HG02588 (cell line): ENCODE results near the gene ARHGEF2.

Experiments used
- ATAC-seq: cut with Tn5 transposase; IDR thresholded peaks from one replicate; pipeline ENCODE4 v1.9.1; 2021; ENCODE audit warnings: mild to moderate bottlenecking, moderate library complexity; ENCODE audit not compliant: unreplicated experiment

Gene ARHGEF2

DNA sequence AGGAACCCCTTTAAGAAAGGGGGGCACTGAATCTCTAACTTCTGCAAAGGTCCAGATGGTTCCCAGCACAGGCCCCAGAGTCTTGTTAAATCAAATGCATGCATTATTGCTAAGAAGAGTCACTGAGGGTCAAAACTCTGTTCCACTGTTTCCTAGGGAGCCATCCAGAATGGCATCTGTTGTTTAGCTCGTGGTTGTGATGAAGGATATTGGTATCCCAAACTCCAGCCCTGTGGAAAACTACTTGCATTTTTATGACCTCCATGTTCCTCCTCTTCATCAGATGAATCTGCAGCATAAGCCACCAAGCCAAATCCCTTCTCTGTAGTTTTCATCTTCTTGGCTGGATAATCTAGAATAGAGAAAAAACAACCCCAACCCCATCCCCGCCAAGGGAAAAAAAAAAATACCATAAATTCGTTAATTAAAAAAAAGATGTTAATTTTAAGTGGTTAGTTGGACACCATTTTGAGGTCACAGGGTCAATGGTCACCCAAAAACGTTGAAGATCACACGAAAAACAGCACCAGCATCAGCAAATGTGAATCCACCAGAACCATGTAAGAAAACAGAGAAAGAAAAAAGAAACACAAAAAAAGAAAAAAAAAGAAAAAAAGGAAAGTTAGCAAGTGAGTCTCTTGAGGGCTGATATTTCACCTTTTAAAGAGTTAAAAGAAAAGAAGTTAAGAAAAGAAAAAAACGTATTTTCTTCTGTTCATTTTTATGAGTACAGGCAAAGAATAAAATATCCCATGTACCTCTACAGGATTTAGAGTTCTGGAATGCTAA is 64.2 kb downstream of the ARHGEF2 start:
- ATAC-seq, result no peak

DNA sequence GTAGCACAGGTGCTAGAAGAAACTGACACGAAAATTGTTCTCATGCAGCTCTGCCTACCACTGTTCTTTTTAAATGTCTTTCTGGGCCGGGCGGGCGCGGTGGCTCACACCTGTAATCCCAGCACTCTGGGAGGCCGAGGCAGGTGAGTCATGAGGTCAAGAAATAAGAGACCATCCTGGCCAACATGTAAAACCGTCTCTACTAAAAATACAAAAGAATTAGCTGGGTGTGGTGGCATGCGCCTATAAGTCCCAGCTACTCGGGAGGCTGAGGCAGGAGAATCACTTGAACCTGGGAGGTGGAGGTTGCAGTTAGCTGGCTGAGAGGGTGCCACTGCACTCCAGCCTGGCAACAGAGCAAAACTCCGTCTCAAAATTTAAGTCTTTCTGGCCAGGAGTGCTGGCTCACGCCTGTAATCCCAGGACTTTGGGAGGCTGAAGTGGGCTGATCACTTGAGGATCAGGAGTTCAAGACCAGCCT is 66.3 kb downstream of the ARHGEF2 start:
- no peak for ATAC-seq

DNA sequence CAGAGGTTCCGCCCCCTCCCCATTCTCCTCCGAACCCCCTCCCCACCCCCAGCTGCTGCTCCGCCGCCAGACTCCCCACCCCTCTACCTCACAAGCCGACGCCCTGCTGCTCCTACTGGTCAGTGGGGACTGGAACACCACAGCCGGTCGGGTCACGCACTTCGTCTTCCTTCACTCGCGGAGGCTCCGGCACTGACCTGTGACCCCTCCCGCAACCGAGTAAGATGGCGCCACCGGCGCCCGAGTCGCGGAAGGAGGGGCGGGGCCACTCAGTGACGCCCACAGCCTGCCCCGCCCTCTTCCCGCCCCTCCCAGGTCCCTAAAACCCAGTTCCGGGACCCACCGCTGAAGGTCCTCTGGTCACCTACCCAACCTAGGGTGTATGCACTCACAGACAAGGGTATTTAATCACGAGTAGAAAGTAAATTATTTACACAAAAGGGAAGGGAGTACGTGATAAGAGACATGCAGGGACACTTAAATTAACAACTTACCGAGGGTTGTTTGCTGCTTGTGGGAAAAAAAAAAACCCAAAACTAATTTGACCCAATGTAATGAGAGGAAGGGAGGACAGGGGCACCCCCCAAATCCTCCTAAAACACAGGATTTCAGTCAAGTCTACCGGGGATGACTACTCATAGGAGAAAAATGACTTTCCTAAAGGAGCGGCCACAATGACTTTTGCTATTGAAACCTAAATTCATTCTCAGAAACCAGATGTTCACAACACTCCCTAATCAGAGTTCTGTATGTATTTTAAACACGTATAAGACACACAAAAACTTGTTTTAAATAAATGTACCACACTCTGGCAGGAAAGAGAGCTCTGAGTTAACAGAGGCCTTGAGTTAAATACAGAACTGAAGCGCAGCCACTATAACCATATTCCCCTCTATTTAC is 66.9 kb downstream of the ARHGEF2 start, which contains the start of gene RIT1:
Gene RIT1, minus strand, starts transcription at position 194 of the 900 bp plus-strand sequence. CDS start 588 bp downstream, outside the sequence.
- peak; percentile 77 for ATAC-seq

DNA sequence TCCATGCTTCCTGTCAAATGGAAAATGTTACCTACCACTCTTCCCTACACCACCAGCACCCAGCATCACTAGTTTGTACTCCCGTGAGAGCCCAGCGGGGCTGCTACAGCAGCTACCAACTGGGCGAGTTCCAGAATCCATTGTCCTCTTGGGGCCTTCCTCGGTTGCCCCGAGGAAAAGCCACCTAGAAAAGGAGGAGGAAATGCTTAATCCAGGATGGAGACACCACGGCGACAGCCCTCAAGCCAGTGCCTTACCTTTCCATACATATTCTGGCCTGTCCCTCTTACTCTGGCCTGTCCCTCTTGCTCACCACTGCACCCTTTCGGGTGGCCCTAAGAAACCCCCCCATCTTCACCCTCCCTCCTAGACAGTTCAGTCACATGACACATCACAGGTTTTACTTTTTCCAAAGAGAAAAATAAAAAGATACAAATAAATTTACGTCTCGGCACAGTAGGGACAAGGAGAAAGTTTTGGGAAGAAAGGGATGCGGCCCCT is 67.7 kb downstream of the ARHGEF2 start:
- ATAC-seq, result peak; percentile 40

DNA sequence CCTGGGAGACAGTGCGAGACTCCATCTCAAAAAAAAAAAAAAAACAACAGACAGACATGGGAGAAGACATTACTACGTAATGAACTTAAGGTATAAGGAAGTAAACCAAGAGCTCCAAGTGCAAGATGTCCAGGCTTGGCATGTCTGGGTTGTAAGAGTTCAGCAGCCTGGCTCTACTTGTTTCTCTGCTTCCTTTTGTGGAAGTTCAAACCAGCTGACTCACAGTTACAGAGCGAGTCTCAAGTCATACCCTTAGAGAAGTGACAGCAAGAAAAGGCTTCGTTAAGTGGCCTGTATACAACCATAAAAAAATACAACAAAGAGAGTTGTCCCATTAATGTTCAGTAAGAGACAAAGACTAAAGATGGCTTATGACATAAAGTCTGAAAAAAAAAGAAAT is 68.5 kb downstream of the ARHGEF2 start:
- ATAC-seq, result no peak

DNA sequence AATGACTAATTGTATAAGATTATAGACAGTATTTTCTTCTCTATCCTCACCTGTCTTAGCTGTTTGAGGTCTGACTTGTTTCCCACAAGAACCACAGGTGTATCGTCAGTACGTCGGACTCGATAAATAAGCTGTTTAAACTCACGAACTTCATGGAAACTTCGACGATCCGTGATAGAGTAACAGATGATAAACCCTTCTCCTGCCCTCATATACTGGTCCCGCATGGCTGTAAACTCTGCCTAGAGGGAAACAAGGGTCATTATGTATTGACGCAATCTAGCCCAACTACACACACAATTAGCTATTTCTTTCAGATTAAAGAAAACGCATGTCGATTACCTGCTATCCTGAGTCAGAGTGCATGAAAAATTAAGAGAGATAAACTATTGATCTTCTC is 74.1 kb downstream of the ARHGEF2 start:
- no peak for ATAC-seq

DNA sequence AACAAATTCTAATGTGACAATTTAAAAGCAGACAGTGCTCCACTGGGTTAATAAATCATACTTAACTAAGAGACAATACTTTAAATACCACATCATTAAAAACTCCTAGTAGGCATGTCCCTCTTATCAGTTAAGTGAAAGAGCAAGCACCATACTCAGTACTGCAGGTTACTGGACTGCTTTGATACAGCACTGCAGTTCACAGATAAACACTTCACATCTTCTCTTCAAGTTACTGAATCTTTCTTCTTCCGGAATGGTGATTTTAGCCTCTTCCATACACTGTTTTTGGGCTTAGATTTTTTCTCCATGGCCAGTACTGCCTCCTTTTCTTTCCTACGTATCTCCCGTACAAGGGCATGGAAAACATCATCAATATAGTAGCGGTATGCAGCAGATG is 78.2 kb downstream of the ARHGEF2 start:
- ATAC-seq, result no peak

DNA sequence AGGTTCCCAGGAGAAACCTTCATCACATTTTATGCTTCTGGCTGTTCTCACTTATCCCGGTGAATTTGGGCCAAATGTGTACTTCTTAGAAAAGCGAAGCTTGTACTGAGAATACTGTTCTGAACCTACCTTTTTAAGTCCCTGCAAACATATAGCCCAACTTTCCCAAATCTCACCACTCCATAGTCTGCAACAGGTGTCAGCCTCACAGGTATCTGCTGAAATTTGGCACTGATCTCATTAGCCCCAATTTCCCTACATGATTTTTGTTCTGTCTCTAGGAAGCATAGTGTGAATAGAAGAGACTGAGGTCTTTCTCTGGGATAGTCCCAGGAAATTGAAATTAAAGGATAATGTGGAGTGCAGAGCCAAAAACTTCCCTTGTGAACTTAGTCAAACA is 78.7 kb downstream of the ARHGEF2 start:
- ATAC-seq, result no peak

DNA sequence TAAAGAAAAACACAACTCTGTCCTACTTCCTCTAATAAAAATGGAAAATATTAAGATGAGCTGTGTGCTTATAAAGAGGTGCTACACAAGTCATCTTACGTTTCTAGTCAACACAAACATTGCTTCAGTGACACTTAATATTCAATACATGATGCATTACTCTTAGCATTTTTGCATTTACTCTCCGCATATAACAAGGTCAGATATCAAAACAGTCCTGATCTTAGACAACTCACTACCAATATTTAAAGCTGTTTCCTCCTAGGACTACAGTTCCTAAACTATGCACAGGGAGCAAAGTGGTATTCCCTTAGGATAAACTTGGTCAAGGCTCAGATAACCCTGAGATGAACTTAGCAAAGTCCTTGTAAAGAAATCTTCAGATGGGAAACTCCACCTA is 79.5 kb downstream of the ARHGEF2 start:
- ATAC-seq, result no peak

DNA sequence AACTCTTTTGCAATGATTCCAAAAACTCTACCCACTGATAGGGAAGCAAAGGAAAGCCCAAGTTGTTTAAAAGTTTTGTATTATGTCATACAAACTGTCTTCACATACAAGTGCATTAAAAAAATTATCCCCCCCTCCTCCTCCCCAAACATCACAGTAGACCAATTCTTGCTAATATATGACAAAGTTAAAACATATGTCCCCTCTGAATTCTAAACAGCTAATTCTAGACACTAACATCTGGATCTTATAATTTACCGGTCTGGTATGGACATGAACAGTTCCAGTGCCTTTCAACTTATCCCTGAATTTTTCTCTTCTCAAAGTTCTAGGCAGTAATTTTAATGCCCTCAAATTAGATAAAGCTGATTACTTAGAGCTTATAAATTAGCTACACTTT is 80.6 kb downstream of the ARHGEF2 start:
- no peak for ATAC-seq
